ENCODE measurements around the gene UBXN11.

UBXN11 gene, protein sequence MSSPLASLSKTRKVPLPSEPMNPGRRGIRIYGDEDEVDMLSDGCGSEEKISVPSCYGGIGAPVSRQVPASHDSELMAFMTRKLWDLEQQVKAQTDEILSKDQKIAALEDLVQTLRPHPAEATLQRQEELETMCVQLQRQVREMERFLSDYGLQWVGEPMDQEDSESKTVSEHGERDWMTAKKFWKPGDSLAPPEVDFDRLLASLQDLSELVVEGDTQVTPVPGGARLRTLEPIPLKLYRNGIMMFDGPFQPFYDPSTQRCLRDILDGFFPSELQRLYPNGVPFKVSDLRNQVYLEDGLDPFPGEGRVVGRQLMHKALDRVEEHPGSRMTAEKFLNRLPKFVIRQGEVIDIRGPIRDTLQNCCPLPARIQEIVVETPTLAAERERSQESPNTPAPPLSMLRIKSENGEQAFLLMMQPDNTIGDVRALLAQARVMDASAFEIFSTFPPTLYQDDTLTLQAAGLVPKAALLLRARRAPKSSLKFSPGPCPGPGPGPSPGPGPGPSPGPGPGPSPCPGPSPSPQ

GRCh38 chr1:26306290-26307229 is at the start of gene UBXN11:
TSS of gene UBXN11 (minus strand) at chr1:26306636. CDS start at chr1:26302883, 3,753 bp downstream.
- peak; percentile 89 for DNase-seq (ENCODE audit: low read depth)

DNA sequence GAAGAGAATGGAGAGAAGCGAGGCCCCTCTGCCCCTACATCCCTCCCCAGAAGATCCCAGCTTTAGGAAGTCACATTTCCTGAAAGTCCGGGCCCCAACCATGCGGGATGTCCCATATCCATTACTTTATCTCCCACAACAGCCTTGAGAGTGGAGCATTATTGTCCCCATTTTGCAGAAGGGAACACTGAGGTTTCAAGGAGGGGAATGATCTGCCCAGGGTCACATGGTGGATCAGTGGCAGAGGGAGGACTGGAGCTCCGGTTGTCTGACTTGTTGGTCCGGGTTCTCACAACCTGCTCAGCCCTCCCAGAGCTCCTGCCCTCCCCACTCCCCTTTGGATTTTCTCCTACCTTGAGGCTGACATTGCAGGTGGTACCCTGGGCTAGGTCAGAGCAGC is 49.7 kb upstream of the UBXN11 start:
- DNase-seq (ENCODE audit: low read depth) = no peak

GRCh38 chr1:26354972-26355371 is 48.5 kb upstream of the UBXN11 start:
- no peak for DNase-seq (ENCODE audit: low read depth)

DNA sequence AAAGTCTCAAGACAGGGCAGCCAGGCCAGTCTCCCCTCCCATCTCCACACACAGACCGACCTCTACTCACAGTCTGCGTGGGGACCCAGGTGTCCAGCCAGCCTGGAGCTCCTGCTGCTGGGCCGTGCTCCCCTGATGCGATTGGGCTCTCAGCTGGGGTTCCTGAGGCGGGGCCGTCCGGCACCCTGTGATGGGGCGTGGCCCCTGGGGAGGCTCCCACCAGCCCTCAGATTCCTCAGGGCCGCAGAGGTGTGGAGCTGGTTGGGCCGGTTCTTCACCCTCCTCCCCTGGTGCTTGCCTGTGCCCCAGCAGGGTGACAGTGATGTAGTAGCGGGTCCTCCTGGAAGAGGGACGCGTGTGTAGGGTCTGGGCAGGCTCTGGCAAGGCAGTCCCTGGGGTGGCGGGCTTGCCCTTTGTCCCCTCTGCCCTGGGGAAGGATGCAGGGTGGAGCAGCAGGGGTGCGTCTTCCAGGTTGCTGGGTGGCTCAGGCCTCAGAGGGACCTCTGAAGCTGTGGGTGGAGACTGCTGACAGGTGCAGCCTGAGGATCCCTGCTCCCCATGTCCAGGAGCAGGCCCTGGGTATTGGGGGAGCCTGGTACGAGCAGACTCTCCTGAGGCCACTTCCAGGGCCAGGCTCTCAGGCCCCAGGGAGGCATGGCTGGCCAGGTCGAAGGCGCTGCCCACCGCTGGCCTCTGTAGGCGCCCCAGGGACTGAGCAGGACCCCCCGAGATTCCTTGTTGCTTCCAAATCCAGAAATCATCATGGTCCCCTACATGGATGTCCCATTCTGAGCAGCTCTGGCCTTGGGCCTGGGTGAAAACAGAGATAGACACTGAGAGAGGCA is 47.8 kb upstream of the UBXN11 start, which contains the start of gene CRYBG2:
TSS of gene CRYBG2 (minus strand) at position 155 of the 845 bp plus-strand sequence. CDS start 7,473 bp downstream, outside the sequence.
- no peak for DNase-seq (ENCODE audit: low read depth)

GRCh38 chr1:26353210-26353859 is 46.9 kb upstream of the UBXN11 start:
- no peak for DNase-seq (ENCODE audit: low read depth)

DNA sequence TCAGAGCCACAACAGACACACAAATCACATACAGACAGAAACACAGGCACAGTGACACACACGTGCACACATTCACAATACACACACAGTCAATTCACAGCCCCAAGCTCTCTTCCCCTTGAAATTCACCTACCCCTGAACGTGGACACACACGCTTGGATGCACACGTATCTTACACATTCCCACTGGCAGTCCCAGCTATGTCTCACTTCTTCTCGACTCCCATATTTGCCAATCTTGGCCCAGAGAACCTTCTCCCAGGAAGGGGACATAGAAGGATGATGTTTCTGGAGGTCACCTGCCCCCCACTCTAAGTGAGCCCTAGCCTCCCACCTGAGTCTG is 45.9 kb upstream of the UBXN11 start:
- no peak for DNase-seq (ENCODE audit: low read depth)

DNA sequence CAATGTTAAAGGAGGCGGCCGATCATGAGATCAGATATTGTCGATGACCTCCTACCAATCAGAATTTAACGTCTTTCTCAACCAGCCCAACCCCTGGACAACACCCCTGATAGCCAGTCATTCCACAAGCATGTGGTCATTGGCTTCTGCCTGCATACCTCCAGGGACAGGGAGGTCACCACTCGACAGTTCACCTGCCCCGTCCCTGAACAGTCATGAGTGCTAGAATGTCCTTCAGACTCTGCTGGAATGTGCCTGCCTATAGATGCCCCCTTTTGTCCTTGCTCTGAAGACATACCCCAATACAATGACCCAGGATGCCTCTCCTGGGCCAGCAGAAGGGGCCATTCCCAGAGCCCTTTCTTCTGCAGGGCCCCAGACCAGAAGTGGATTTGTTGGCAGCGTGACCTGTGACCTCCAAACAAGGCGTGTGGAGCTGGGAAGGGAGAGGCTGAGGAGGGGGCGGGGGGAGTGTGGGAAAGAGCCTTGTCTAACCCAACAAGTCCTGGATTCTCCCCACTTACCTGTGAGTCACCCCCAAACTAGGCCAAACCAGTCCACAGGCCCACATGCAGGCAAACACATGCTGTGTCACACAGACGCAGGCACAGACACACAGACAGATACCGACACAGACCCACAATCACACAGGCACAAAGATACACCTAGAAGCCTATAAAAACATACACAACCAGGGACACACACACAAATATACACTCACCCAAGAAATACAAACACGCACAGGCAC is 45.3 kb upstream of the UBXN11 start:
- no peak for DNase-seq (ENCODE audit: low read depth)

- no peak for DNase-seq (ENCODE audit: low read depth)
These were observed 44.5 kb upstream of the UBXN11 start for GRCh38 chr1:26350701-26351589.

- DNase-seq (ENCODE audit: low read depth) = no peak
These were observed 43.9 kb upstream of the UBXN11 start for GRCh38 chr1:26350343-26350700.

DNA sequence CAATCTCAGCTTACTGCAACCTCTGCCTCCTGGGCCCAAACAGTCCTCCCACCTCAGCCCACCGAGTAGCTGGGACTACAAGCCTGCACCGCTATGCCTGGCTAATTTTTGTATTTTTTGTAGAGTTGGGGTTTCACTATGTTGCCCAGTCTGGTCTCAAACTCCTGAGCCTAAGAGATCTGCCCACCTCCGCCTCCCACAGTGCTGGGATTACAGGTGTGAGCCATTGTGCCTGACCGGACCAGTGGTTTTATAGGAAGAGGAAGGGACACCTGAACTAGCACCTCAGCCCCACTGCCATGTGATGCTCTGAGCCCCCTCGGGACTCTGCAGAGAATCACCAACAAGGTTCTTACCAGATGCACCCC is 43.4 kb upstream of the UBXN11 start:
- DNase-seq (ENCODE audit: low read depth) = no peak

DNA sequence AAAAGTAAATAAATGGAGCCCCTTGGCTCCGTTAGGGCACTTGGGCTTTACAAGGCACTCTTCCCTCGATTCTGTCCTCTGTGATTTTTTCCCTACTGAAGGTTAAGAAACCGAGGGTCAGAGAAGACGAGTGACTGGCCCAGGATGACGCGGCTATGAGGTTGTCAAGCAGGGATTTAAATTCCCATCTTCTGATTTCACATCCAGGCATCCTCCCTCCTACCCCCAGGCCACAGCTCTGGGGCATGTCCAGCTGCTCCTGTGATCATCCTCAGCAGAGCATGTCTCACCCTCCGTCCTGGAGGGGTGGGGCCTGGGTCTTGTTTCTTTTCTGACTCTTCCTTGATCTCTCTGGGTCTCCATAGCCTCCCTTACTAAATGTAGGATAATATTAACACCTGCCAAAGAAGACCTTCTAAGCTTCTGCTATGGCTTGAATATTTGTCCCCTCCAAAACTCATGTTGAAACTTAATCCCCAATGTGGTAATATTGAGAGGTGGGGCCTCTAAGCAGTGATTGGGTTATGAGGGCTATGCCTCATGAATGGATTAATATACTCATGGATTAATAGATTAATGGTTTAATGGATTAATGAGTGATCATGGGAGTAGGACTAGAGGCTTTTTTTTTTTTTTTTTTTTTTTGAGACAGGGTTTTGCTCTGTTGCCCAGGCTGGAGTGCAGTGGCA is 42.9 kb upstream of the UBXN11 start:
- no peak for DNase-seq (ENCODE audit: low read depth)

DNA sequence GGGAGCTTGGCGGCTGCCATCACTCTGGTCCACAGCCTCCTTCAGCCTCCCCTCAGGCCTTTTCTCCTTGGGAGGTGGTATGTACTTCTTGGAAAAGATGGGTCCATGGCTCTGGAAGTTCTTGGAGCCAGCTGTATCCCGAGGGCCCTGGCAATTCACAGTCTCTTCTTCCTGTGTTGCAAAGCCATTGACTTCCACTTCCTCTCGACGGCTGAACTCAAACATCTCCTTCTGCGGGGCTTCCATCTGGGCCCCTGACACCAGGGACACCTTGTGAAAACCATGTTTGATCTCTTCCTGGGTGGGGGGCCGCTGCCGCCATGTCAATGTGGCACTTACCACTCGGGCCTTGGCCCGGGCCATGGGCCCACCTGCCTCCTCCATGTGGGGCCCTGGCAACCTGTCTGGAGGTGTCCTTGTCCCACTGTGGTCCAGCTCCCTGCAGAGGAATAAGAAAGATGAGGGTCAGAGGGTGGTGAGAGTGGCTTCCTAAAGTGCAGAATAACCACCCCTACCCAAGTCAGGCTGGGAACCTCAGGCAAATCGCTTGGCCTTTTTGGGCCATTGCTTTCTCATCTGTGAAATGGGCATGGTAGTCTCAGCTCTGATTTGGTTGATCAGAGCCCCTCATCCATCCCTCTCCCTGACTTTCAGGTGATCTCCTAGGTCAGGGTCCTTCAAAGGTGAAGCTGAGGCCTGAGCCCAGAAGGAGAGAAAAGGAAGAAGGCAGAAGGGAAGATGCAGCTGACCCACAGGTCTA is 40.0 kb upstream of the UBXN11 start:
- DNase-seq (ENCODE audit: low read depth) = no peak

- DNase-seq (ENCODE audit: low read depth) = no peak
These were observed 39.3 kb upstream of the UBXN11 start for GRCh38 chr1:26345718-26346117.

DNA sequence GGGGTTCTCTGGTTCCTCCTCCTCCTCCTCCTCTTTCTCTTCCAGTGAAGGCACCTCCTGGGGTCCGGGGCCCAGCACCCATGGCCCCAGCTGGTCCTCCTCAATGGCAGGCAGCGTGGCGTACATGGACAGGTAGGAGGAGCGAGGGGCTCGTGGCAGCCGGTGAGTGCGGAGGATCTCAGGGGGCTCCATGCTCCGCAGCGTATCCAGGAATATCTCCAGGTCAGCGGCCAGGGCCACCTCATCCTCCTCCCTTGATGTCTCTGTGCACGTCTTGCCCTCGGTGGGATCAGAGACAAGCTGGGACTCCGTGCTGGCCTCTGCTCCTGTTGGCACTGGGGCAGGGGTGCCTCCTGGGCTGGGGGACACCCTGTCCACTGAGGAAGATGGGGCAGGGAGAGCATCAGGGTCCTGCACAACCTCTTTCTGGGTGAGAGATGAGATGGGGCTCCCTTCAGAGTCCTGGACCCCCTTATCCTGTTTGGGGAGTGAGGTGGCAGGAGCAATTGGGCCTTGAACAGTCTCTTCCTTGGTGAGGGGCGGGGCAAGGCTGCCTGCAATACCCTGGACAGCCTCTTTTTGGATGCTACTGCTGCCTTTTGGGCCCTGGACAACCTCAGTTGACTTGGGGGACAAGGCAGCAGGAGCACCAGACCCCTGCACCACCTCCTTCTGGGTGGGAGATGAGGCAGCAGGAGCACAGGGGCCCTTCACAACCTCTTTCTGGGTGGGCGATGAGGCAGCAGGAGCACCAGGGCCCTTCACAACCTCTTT is 37.9 kb upstream of the UBXN11 start:
- DNase-seq (ENCODE audit: low read depth) = no peak

DNA sequence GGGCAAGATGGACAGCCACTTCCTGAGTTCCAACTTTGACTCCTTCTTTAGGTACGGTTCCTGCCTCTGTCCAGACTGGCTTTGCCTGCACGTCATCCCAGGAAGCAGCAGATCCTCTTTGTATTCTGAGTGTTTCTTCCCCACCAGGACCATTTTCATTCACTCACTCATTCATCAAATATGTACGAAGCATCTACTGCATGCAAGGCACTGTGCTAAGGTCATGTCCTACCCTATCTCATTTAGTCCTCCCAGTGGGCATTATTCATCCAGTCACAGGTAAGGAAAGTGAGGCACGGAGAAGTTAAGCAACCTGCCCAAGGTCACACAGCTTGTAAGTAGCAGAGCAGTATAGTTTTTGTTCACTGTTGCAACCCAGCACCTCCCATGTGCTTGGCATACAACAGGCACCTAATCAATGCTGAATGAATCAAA is 33.6 kb upstream of the UBXN11 start:
- no peak for DNase-seq (ENCODE audit: low read depth)

- DNase-seq (ENCODE audit: low read depth) = no peak
These were observed 32.2 kb upstream of the UBXN11 start for GRCh38 chr1:26338670-26339069.

DNA sequence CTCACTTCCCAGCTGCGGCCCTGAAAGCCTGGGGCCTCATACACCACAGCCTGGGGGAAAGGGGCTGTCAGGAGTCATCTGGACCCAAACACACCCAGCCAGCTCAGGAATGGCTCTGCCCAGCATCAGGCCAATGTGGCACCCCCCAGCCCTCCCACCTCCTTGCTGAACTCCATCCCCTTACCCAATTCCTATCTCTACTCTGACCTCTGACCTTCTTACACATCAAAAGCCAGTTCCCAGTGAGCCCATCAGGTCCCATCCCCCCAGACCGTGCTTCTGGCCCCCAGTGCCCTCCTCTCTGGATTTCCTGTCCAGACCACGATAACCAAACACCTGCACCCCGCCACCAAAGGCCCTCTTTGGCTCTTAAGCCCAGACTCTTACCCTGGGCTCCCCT is 31.2 kb upstream of the UBXN11 start:
- DNase-seq (ENCODE audit: low read depth) = no peak

GRCh38 chr1:26337206-26337535 is 30.7 kb upstream of the UBXN11 start:
- DNase-seq (ENCODE audit: low read depth) = no peak

Measured in fibroblast of the conjunctiva (primary cell).